Kidney capillary endothelial cell (primary cell): ENCODE results near the gene HABP2.
A peak's percentile ranks its signal among the peaks of the same experiment; 100 is the strongest.

ENCODE experiments used
- DNase-seq: peaks from one replicate; pipeline ENCODE4 v3.0.0-alpha.2; 2018; ENCODE audit warnings: low spot score

Gene HABP2

DNA sequence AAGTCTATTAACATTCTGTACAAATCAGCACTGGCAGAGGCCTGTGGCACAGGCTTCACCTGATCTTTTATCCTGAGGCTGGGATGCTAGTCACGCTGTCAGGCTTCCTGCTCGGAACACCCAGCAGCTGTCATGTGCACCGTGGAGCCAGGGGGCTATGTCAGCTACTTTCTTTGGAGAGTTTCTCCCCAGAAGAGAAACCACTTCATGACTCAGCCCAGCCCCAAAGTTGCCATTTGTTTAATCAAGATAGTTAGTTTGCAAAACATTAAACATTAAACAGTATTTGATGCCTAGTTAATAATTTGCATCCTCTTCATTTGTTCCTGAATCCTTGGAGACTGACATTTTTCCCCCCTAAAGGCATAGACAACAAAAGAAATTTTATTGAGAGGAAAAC lies at the start of gene HABP2:
Gene HABP2 (plus strand): TSS at position 353 of the 400 bp plus-strand sequence. CDS start 69 bp downstream, outside the sequence.
- peak; percentile 10 for DNase-seq

- no peak for DNase-seq
These were observed 48.9 kb upstream of the HABP2 start for GRCh38 chr10:113503930-113504329.

DNA sequence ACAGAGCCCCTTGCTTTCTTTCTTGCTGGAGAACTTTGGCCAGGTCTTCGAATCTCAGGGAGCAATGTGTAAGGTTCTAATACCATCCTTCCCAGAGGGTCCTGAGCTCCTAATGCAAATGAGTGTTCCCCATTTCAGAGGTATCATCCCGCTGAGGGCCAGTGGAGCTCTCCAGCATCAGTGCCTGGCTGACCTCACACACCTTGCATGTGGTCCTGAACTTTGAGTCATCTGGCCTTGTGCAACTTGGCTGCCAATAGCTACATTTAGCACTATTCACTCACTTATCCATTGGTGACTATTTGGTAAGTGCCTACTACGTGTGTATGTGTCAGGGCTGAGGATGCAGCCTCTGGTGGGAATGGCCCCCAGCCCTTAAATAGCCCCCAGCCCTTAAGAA lies 48.4 kb upstream of the HABP2 start:
- DNase-seq = no peak

DNA sequence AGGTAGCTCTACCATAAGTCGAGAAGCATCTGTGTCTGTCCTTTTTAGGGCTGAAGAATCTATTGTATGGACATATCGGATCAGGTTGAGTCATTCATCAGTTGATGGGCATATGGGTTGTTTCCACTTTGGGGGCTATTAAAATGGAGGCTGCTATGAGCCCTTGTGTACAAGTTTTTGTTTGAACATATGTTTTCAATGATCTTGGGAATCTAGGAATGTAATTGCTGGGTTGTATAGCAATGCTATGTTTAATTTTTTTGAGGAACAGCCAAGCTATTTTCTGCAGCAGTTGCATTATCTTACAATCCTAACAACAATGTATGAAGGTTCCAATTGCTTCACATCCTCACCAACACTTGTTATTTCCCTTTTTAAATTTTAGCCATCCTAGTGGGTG lies 46.4 kb upstream of the HABP2 start:
- DNase-seq = no peak

- no peak for DNase-seq
These were observed 41.4 kb upstream of the HABP2 start for GRCh38 chr10:113511419-113511818.

DNA sequence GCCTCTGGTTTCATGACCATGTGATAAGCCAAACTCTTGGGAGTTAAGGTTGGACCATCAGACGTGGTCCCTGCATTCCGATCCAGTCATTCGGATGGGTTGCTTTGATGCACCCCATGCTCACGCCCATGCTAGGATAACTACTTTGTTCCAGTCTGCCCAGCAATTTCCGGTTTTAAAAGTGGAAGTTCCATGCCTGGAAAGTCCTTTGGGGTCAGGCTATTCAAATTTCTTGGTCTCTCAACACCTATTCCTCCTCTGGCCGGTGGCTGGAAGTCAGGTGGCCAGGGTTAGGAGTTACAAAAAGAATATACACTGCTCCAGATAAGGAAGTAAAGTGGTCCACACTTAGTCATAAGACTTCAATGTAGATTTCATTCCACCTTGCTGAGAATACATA lies 37.7 kb upstream of the HABP2 start:
- no peak for DNase-seq

GRCh38 chr10:113515601-113516000 lies 37.3 kb upstream of the HABP2 start:
- no peak for DNase-seq

DNA sequence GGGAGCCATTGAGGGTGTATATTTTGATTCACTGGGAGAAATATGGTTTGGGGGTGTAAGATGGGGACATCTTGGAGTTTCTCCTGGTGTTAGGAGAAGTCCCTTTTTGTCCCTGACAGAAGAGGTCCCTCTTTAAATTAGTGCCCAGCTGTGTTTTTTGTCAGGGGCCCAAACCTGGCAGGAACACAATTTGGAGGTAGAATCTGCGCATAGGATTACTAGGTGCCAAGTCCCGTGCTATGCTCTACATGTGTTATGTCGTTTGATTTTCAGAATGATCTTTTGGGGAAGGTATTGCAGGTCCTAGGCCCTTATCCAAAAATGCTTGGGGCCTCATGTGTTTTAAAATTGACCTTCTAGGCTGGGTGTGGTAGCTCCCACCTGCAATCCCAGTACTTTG lies 36.8 kb upstream of the HABP2 start:
- no peak for DNase-seq

GRCh38 chr10:113517165-113517900 lies 35.5 kb upstream of the HABP2 start:
- DNase-seq = no peak

DNA sequence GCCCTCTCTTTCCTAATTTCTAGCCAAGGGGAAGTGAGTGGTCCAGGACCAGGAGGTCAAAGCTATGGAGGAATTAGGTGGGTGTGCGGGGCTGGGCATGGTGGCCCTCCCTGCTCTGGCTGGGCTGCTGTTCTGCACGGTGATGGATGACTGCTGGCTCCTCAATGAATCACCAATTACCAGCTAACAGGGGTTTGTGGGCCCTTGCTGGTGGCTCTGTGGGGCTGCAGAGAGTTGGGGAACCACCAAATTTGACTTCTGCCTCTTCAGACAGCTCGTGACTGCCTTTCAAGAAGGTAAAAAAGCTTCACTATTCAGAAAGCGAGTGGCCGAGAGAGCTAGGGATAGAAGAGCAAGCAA lies 35.0 kb upstream of the HABP2 start:
- DNase-seq = no peak

GRCh38 chr10:113518415-113518814 lies 34.4 kb upstream of the HABP2 start:
- no peak for DNase-seq

DNA sequence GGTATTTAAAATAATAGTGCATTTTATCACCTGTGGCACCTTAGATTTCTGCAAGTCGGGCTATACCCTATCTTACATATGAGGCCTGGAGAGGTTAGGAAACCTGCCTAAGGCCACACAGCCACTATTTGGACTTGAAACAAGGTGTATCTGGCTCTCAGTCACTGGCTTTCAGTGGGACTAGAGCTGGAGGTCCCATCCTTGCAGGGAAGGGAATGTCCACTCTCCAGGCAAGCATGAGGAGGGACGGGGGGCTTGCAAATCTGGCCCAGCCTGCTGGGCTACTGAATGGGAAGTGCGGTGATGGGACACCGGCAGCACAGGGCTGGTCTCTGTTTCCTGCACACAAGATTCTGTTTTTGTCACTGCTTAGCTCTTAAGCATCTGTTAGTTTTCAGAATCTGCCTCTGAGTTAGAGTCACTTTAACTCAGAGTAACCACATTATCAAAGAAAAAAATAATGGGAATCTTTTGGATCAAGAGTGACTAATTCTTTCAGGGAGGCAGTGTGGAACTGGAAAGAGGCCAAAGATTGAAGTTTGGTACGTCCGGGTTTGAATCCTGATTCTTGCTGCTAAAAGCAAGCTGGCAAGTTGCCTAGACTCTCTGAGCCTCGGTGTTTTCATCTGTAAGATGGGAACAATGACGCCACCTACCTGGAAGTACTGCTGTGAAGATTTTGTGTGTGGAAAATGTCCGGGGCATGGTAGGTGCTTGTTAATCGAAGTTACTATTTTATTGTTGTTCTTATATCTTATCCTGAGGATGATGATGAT lies 33.8 kb upstream of the HABP2 start:
- no peak for DNase-seq

DNA sequence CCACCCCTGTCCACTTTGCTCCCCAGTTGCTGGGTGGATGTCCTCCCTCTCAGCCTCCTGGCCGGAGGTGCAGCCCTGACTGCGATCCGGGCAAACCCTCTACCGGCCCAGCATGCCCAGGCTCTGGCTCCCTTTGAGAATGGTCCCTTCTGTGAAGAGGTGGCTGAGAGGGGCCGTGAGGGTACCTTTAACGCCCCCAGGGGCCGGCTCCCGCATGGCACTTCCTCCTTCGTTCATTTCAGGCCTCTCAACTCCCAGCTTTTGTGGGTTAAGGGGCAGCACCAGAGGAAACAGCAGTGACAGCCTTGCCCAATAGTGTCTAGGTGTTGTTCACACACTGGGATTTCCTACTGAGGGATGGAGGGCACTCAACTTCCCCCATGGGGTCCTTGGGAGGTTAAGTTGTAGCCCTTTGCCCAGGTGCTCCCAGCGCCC lies 33.2 kb upstream of the HABP2 start:
- no peak for DNase-seq

DNA sequence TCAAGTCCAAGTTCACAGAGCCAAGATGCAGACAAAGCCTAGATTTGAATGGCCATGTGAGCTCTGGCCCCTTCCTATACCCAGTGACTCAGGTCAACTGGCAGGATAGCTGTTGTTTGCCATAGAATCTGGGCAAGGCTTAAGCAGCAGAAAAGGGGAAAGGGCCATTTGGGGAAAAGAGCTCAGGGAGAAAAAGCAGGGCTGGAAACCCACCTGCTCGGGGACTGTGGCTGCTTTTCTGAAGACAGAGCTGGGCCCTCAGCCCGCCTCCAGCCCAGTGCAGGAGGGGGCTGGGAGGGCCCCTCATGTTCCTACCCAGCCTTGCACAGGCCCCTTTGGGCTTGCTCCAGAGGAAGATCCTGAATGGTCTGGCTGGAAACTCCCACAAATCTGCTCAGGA lies 32.6 kb upstream of the HABP2 start:
- DNase-seq = no peak

DNA sequence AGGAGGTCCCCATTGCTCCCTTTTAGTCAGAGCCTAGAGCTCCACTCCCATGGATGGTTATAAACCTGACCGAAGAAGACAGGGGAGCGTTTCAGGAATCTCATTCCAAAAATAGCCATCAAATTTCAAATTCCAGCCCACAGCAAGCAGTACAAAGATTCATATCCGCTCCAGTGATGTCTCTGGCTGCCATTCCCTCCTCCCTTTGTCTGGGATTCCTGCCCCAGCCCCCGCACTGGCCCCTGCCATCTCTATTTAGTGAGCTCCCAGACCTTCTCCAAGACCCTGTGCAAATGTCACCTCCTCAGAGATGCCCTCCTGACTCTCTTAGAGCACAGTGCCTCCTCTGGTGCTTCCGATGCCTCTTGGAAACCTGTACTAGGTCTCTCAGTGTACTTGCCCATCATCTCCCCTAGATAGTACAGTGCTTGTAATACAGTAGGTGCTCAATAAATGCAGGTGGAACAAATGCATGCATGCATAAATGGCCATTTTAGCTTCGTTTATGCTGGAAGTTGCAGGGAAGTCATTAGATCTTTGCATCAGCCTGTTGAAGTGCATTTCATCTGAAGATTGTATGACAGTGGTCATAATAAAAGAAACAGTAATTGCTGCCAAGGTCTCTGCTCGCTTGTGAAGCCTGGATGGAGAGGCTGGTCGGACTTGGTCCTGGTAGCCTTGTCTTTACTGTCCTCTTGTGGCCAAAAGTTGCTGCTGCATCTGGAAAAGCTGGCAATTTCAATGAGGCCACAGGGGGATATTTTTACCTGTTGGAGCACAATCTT lies 32.0 kb upstream of the HABP2 start:
- DNase-seq = peak; percentile 71

- no peak for DNase-seq
These were observed 31.4 kb upstream of the HABP2 start for GRCh38 chr10:113521475-113521795.

DNA sequence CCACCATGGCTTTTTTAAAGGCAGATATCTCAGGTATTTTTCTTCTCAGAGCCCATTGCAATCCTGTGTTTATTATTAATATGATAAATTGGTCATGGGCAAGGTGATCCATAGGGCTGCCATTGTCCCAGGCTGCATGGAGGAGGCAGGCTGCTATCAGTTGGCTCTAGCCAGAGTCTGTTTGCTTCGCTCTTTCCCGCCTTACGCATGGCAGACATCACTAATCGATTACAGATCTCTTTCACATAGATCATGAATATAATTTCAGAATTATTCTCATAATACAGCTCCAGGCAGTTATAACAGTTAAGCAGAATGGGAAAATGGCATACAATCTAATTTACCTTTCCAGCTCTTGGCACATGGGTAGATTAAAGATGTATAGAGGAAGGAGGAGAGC lies 30.4 kb upstream of the HABP2 start:
- DNase-seq = no peak

DNA sequence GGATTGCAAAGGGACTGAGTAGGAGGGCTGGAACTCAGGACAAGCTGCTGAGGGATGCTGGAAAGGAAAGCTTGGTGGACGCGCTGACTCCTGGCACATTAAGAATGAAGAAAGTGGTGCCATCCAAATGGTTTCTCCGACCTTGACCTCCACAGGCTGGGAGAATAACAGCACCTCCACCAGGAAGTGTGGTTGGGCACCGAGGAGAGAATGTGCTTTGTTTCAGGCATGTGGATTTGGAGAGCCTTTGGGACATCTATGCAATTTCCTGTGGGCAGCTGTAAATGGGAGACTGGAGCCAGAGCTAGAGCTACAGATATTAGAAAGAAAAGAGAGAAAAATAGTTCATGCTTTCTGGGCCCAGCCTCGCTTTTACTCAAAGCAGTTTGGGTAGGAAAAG lies 29.8 kb upstream of the HABP2 start:
- peak; percentile 9 for DNase-seq

GRCh38 chr10:113523628-113524027 lies 29.2 kb upstream of the HABP2 start:
- DNase-seq = no peak

- peak; percentile 17 for DNase-seq
These were observed 28.7 kb upstream of the HABP2 start for GRCh38 chr10:113524120-113524519.

DNA sequence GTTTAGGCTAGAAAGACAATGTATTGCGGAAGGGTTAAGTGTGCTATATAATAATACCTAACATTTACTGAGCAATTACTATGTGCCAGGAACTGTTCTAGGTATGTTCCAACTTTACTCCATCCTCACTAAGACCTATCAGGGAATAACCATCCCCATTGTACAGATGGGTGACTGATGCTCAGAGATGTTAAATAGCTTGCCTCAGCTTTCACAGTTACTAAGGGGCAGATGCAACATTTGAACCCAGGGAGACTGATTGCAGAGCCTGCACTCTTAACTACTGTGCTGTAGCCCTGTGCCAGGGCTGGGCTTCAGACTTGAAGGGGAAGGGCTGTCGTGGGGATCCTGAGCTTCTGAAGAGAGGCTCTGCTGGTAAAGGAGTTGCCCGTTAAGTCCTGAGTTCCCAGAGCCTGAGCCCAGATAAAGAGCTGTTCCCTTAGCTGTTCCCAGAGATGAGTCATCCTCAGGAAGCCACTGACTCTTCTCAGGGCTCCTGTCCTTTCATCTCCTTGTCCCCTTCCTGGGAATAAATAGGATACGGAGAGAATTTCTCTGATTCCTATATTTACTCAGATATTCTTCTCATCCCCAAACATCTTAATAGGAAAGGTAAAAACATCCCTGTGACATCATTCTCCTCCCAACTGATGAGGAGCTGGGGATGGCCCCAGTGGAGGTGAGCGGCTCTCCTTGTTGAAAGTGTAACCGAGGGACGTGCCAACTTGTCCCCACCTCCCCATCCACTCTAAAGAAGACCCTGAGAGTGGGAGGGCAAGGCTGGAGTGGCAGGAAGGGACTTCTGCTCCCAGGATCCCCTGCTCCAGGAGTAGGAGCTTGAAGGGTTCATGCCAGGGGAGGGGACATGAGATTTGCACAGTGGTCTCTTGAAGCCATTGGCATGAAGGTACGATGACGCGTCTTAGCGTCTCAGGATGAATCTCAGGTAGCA lies 28.0 kb upstream of the HABP2 start:
- DNase-seq = peak; percentile 62

GRCh38 chr10:113525713-113526112 lies 27.1 kb upstream of the HABP2 start:
- no peak for DNase-seq
